ENCODE data around the gene PTH1R.

Gene PTH1R

DNA sequence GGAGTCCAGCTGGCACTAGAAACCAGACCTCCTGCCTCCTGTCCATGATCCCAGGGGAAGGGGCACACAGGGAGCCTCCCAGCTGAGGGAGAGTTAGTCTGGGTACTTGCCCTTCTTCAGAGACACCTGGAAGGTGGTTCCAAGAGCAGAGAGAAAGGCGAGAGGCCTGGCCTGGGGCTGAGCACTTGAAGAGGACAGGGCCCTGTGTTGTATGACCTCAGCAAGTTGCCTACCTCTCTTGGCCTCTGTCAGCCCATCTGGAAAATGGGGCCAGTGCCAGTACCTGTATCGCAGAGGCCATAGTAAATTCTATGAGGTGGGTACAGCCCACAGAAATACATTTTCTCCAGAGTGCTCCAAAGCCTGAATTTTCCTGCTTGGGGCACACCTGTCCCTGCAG lies 19.5 kb downstream of the PTH1R start:
- in situ Hi-C loops (cut with HindIII; ENCODE audit: low sequenced_read_pairs) = no loop called here
- TF ChIP-seq, protein P1, sequence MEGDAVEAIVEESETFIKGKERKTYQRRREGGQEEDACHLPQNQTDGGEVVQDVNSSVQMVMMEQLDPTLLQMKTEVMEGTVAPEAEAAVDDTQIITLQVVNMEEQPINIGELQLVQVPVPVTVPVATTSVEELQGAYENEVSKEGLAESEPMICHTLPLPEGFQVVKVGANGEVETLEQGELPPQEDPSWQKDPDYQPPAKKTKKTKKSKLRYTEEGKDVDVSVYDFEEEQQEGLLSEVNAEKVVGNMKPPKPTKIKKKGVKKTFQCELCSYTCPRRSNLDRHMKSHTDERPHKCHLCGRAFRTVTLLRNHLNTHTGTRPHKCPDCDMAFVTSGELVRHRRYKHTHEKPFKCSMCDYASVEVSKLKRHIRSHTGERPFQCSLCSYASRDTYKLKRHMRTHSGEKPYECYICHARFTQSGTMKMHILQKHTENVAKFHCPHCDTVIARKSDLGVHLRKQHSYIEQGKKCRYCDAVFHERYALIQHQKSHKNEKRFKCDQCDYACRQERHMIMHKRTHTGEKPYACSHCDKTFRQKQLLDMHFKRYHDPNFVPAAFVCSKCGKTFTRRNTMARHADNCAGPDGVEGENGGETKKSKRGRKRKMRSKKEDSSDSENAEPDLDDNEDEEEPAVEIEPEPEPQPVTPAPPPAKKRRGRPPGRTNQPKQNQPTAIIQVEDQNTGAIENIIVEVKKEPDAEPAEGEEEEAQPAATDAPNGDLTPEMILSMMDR (IDR thresholded peaks at IDR 0.05; ENCODE audit: low read depth, low read length) = no peak
- no peak overlapping the region for H3K4me3 ChIP-seq (ENCODE audit: low read depth, low read length)
- DNase-seq (ENCODE audit: low read depth, low spot score) = no peak

DNA sequence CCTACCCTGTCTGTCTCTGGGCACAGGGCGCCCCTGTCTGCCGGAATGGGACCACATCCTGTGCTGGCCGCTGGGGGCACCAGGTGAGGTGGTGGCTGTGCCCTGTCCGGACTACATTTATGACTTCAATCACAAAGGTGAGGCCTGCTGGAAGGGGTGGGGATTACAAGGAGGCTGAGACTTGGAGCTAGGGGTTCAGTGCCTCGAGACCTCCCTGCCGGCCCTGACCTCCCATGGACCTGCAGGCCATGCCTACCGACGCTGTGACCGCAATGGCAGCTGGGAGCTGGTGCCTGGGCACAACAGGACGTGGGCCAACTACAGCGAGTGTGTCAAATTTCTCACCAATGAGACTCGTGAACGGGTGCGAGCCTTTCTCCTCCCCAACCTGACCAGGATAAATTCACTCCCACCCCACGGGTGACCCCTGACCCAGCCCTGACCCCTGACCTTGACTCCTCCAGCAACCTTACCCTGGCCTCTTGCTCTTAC lies 20.4 kb downstream of the PTH1R start:
- no peak overlapping the region for H3K4me3 ChIP-seq (ENCODE audit: low read depth, low read length)
- in situ Hi-C loops (cut with HindIII; ENCODE audit: low sequenced_read_pairs) = no loop called here
- no peak for DNase-seq (ENCODE audit: low read depth, low spot score)
- TF ChIP-seq, protein P1 (IDR thresholded peaks at IDR 0.05; ENCODE audit: low read depth, low read length) = no peak

DNA sequence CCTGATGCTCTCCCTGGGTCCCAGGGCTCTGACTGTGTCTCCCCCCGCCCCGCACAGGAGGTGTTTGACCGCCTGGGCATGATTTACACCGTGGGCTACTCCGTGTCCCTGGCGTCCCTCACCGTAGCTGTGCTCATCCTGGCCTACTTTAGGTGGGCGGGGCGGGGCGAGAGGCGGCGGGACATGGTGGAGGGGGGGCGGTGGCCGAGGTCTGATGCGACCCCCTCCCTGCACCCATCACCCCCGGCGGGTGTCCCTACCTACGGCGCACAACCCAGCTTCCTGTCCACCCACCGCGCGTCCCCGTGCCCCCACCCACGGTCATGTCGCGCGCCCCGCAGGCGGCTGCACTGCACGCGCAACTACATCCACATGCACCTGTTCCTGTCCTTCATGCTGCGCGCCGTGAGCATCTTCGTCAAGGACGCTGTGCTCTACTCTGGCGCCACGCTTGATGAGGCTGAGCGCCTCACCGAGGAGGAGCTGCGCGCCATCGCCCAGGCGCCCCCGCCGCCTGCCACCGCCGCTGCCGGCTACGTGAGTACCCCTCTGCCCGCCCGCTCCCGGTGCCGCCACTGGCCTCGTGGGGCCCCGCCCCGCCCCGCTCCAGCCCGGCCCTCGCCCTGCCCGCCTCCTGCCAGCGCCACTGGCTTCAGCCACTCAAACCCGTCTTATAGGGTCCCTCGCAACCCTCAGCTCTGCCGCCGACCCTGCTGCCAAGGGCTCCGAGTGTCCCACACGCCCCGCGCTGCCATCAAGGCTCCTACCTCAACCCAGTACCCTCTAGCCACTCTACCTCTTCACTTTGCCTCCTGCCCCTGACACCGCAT lies 21.0 kb downstream of the PTH1R start:
- H3K4me3 ChIP-seq (ENCODE audit: low read depth, low read length) = no peak overlapping the region
- TF ChIP-seq, protein P1 (IDR thresholded peaks at IDR 0.05; ENCODE audit: low read depth, low read length) = no peak
- in situ Hi-C loops (cut with HindIII; ENCODE audit: low sequenced_read_pairs) = no loop called here
- DNase-seq (ENCODE audit: low read depth, low spot score) = no peak

DNA sequence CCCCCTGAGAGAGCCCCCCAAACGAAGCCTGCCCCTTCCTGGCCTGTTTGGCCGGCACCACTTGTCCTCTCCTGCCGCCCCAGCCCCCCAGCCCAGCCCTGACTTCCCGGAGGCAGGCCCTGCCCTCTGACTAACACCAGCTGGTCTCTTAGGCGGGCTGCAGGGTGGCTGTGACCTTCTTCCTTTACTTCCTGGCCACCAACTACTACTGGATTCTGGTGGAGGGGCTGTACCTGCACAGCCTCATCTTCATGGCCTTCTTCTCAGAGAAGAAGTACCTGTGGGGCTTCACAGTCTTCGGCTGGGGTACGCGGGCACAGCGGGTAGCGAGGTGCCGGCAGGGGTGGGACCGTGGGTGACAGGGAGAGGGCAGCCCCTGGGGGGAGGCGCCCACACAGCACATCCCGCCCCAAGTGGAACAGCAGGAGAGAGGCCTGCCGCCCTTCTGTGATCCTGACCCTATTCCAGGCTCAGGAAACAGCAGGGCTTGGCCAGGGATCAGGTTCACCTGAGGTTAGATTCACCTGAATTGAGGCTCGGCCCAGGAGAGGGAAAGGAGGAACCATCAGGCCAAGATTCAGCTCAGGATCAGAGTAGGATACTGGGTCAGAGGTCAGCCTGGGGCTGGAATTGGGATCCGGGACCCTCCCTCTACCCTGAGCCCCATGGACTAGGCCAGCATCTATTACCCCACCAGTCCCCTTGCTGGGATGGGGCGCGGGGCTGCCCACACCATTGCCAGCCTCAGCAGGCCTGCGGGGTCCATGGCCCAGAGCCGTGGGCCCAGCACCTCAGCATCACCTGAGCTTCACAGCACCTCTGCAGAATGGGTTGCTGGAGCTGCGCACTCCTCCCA lies 21.9 kb downstream of the PTH1R start:
- no peak overlapping the region for H3K4me3 ChIP-seq (ENCODE audit: low read depth, low read length)
- TF ChIP-seq, protein P1 (IDR thresholded peaks at IDR 0.05; ENCODE audit: low read depth, low read length) = no peak
- in situ Hi-C loops (cut with HindIII; ENCODE audit: low sequenced_read_pairs) = no loop called here
- no peak for DNase-seq (ENCODE audit: low read depth, low spot score)

DNA sequence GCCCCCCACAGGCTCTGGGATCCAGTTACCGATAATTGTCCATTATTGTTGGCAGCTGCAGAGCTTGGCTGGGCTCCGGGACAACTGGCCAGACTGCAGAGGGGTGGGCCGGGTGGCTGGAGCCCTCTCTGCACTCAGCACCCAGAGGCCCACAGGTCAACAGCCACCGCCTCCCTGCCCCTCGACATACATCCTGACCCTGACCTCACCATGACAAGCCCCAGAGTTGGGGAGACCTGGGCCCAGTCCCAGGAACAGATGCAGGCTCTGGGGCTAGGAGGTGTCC lies 22.4 kb downstream of the PTH1R start:
- in situ Hi-C loops (cut with HindIII; ENCODE audit: low sequenced_read_pairs) = no loop called here
- TF ChIP-seq, protein P1 (IDR thresholded peaks at IDR 0.05; ENCODE audit: low read depth, low read length) = no peak
- DNase-seq (ENCODE audit: low read depth, low spot score) = no peak
- H3K4me3 ChIP-seq (ENCODE audit: low read depth, low read length) = no peak overlapping the region

DNA sequence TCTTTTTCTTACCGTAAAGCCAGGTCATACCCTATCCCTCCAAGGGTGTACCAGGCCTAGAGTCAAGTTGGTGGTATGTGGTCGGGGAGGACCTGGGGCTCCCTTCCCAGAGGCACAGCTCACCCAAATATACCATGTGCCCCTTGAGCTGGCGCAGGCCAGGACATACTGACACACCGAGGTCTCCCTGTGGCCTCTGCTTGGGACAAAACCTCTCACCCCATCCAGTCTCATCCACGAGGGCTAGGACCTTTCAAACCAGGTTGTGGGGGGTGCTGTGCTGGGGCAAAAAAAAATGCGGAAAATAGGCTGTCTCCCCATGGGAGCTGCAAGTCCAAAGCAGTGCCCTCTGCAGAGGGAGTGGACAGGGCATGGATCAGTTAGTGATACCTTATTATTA lies 22.8 kb downstream of the PTH1R start:
- TF ChIP-seq, protein P1 (IDR thresholded peaks at IDR 0.05; ENCODE audit: low read depth, low read length) = no peak
- in situ Hi-C loops (cut with HindIII; ENCODE audit: low sequenced_read_pairs) = no loop called here
- H3K4me3 ChIP-seq (ENCODE audit: low read depth, low read length) = no peak overlapping the region
- no peak for DNase-seq (ENCODE audit: low read depth, low spot score)
